MM.1S (cell line): ENCODE results near the gene TSGA10IP.

ENCODE experiments used
- EZH2 ChIP-seq: fragments of 300-600 bp; sonication (generic); optimal IDR thresholded peaks from 2 replicates; pipeline ENCODE3; 2017; ENCODE audit warnings: low read depth, mild to moderate bottlenecking, antibody characterized with exemption, low read length, mixed read lengths
- EZH2phosphoT487 ChIP-seq: fragments of 300-600 bp; sonication (generic); IDR thresholded peaks from 2 replicates; pipeline ENCODE4 v1.6.1; 2018; ENCODE audit warnings: antibody characterized with exemption, low read length
- TF ChIP-seq, protein P1 (sequence below): fragments of 300-600 bp; sonication (generic); IDR thresholded peaks from 2 replicates; pipeline ENCODE4 v1.5.1; 2016; ENCODE audit warnings: antibody characterized with exemption, low read length, mixed read lengths

DNA sequence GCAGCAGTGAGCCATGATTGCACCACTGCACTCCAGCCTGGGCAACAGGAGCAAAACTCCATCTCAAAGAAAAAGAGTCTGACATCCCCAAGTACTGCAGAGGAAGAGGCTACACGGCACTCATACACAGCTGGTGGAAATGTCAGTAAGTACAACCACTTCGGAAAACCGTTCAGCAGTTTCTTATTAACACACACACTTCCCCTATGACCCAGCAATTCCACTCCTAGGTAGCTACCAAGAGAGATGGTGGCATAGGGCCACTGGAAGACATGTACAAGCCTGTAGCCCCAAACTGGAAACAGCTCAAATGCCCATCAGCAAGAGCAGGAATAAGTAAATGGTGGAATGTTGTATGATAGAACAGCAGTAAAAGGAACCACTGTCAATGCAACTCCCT lies 22.7 kb upstream of the TSGA10IP start:
- no peak for TF ChIP-seq EZH2
- TF ChIP-seq, protein P1, sequence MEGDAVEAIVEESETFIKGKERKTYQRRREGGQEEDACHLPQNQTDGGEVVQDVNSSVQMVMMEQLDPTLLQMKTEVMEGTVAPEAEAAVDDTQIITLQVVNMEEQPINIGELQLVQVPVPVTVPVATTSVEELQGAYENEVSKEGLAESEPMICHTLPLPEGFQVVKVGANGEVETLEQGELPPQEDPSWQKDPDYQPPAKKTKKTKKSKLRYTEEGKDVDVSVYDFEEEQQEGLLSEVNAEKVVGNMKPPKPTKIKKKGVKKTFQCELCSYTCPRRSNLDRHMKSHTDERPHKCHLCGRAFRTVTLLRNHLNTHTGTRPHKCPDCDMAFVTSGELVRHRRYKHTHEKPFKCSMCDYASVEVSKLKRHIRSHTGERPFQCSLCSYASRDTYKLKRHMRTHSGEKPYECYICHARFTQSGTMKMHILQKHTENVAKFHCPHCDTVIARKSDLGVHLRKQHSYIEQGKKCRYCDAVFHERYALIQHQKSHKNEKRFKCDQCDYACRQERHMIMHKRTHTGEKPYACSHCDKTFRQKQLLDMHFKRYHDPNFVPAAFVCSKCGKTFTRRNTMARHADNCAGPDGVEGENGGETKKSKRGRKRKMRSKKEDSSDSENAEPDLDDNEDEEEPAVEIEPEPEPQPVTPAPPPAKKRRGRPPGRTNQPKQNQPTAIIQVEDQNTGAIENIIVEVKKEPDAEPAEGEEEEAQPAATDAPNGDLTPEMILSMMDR = no peak
- no peak for TF ChIP-seq EZH2phosphoT487
